ENCODE results near the gene CHST12.
A peak's percentile ranks its signal among the peaks of the same experiment; 100 is the strongest.
"Not testable (repeated sequence)": the region's sequence is repeated elsewhere in the genome, so short reads cannot be mapped to it uniquely, and the experiment has no call there.

CHST12 gene

DNA sequence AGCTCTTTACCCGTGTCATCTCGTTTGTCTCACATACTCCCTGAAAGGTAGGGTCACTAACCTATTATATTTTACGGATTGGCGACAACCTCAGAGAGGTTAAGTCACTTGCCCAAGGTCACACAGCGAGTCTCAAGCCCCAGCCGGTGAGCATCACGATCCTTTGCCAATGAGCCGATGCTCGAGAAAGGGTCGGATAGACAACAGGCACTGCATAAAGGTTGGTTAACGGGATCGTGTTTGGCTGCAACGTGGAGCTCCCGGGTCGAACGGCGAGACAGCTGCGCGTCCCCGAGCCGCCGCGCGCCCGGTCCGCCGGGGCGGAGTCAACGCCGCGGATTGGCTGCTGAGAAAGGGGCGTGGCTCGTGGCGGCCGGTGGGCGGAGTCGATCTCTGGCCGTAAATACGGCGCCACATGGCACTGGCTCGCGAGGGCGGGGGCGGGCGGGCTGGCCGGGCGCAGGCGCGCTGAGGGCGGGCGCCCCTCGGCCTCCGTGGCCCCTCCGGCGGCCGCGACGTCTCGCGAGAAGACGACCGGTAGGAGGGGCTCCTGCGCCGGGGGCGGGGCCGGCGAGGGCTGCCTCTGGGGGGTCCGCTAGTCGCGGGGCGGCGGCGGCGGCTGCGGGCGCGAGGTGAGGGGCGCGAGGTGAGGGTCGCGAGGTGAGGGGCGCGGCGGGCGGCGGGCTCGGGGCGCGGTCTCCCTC lies at the start of gene CHST12:
Gene CHST12 (plus strand): TSS at position 598 of the 704 bp plus-strand sequence. CDS start 29,029 bp downstream, outside the sequence.
- peak; percentile 89 to 90 (median 90) for DNase-seq (ENCODE audit: low read depth in 3 of 3, low spot score in 1 of 3)

DNA sequence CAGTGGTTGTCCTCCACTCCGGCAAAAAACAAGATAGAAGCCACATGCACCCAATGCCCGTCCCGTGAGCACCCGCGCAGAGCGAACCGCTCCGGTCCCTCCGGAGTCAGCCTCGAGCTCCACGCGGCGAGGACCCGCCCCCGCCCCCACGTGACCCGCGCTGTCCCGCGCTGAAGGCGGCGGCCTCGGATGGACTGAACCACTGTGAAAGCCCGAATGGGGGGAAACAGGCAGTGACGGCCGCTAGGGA lies 49.5 kb upstream of the CHST12 start:
- DNase-seq (ENCODE audit: low read depth in 3 of 3, low spot score in 1 of 3) = peak; percentile 75 to 87 (median 81)

DNA sequence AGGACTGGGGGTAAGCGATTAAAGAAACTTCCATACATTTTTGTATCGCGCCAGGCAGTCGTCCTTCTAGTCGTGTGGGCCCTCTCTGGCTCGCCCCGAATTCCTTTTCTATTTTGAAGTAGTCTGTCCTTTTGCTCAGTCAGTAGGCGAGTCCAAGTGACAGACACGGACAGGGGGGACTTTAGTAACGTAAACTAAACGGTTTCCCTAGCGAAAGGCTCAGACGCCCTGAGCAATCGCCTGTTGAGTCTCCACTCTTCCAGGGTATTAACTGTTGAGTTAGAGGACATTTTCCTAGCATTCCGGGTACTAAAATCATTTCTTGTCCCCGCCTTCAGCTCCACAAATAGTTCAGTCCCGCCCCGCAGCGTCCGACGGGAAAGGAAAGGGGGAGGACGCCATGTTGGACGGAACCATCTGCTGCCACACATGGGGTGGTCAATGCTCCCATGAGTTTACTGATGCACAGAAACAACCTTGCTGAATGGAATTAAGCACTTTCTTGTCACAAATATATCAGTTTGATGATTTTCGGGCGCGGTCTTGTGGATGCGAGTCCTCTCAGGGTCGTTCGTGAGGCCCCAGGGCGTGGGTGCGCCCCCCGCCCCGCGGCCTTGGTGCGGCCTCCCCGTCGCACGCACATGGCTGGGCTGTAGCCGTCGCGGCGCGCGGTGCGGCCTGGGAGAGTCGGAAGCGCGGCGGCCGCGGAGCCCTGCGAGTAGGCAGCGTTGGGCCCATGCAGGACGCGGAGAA lies 49.0 kb upstream of the CHST12 start, which contains the start of gene EIF3B:
Gene EIF3B (plus strand): TSS at position 642 of the 753 bp plus-strand sequence. CDS start 95 bp downstream, at position 737.
- peak; percentile 73 to 80 (median 79) for DNase-seq (ENCODE audit: low read depth in 3 of 3, low spot score in 1 of 3)

DNA sequence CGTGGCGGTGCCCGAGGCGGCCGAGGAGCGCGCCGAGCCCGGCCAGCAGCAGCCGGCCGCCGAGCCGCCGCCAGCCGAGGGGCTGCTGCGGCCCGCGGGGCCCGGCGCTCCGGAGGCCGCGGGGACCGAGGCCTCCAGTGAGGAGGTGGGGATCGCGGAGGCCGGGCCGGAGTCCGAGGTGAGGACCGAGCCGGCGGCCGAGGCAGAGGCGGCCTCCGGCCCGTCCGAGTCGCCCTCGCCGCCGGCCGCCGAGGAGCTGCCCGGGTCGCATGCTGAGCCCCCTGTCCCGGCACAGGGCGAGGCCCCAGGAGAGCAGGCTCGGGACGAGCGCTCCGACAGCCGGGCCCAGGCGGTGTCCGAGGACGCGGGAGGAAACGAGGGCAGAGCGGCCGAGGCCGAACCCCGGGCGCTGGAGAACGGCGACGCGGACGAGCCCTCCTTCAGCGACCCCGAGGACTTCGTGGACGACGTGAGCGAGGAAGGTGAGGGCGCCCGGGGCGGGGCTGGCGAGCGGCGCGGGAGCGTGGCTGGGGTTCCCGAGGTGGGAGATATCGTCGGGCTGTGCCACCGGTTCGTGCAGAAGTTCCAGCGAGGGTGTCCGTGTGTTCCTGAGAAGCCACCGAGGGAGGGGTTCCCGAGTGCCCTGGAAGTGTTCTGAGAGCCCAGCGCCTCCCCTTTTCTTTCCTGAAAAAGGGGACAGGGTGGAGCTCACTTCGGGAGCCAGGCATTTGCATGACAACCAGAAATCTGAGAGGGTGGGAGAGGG lies 48.3 kb upstream of the CHST12 start:
- DNase-seq (ENCODE audit: low read depth in 3 of 3, low spot score in 1 of 3) = no peak

DNA sequence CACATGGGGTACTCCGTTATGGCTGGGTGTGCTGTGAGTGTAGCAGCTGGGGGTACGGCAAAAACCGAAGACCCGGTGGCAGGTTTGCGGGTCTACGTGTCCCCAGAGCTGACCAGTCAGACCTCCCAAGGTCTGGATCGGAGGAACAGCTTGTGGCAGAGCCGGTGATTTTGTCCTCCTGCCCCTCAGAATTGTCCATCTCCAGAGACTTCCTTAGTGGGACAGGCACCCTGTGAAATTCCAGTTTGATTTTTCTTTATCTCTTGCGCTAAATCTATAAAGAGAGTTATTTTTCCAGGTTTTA lies 47.8 kb upstream of the CHST12 start:
- DNase-seq (ENCODE audit: low read depth in 3 of 3, low spot score in 1 of 3) = no peak

DNA sequence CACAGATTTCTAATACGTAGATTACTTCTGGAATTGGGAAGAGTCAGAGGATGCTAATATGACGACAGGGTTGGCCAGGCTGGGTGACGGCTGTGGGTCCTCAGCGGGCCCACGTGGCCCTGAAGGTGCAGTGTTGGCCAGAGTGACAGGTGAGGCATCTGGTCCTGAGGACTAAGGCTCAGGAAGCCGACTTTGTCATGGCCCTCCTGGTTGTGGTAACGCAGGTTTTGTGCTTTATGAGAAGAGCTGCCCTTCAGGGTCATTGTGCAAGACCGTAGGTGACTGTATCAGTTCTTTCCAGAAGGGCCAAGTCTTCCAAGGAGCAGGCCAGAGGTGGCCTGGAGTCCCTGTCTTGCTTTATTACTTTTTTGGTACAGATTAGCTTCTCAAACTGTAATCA lies 46.2 kb upstream of the CHST12 start:
- no peak for DNase-seq (ENCODE audit: low read depth in 3 of 3, low spot score in 1 of 3)

DNA sequence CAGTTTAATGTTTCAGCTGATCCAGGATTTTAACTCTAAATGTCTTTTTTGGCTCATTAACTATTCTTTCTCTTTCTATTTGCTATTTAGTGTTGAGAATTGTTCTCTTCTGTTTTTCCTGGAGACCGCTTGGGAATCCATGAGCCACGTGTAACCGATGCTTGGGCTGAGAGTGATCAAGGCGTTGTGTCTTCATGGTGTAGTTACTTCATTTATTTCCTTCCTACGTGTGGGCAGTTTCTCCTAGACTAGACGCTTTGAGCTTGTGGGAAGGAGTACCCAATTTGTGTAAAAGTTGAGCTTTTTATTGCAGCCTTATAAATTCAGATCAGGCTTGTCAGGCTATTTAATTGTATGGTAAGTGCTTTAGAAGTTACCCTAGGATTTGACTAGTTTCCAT lies 45.8 kb upstream of the CHST12 start:
- no peak for DNase-seq (ENCODE audit: low read depth in 3 of 3, low spot score in 1 of 3)

DNA sequence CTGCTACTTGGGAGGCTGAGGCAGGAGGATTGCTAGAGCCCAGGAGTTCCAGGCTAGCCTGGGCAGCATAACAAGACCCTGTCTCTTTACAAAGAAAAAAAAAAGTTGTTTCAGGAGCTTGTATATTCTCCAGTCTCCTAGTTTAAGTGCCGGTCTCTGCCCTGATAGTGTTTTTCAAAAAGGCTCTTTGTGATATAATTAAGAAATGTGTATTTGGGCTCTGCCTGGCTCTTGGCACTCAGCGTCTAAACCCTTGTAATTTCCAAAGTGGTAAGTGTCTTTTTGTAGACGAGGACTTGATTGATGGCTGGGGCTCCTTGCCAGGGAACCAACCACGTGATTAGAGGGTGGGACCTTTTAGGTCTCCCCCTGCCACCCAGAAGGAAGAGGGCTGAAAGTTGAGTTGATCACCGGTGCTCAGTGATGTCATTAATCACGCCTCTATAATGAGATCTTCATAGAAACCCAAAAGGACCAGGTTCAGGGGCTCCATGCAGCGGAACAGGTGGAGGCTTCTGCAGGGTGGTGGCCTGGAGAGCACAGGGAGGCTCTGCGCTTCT lies 44.4 kb upstream of the CHST12 start:
- no peak for DNase-seq (ENCODE audit: low read depth in 3 of 3, low spot score in 1 of 3)

DNA sequence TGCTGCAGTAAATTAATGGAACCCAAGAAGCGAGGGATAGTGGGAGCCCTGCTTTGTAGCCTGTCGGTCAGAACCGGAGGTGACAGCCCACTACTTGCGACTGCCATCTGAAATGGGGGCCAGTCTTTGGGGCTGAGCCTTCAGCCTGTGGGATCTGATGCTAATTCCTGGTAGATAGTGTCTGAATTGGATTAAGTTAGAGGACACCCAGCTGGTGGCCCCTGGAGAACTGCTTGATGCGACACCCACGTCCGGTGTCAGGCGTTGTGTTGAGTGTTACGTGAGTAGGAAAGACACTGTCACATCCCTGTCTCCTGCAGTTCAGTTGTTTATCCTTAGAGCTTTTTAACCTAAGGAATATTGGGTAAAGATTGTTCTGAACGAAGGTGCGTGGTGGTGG lies 43.8 kb upstream of the CHST12 start:
- DNase-seq (ENCODE audit: low read depth in 3 of 3, low spot score in 1 of 3) = no peak

DNA sequence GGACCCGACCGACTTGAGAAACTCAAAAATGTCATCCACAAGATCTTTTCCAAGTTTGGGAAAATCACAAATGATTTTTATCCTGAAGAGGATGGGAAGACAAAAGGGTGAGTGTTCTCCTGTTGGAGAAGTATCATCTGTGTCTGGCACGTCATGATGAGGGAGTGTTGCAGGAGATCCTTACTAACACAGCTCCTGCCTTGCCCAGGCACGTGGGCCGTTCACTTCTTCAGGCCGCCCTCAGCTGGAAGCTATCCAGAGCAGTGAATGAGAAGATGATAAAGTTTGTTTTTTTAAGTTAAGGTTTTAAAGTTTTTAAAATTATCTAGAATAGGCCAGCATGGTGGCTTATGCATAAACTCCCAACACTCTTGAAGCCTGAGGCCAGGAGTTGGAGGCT lies 42.6 kb upstream of the CHST12 start:
- no peak for DNase-seq (ENCODE audit: low read depth in 3 of 3, low spot score in 1 of 3)

DNA sequence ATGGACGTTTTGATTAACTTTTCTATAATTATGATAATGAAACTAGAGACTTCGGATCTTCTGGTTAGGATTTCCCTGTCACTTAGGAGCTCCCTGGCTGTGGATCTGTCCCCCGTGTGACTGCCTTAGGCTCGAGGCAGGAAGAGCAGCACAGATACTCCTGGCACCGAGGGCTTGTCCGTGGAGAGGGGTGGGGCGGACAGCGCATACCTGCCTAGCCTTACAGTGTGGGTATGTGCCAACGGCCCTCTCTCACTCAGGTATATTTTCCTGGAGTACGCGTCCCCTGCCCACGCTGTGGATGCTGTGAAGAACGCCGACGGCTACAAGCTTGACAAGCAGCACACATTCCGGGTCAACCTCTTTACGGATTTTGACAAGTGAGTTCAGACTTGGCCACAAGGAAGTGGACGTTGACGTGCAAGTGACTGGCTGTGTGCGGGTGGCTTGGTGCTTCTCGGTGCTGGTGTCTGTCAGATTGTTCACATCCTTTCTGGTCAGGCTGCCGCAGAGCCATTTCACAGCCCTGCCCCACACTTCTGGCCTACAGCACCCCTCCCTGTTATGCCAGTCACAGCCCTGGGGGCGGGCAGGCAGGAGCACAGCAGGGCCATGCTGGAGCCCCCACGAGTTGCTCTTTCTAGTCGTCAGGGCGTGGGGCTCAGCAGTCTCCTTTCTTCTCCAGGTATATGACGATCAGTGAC lies 40.9 kb upstream of the CHST12 start:
- DNase-seq (ENCODE audit: low read depth in 3 of 3, low spot score in 1 of 3) = no peak

DNA sequence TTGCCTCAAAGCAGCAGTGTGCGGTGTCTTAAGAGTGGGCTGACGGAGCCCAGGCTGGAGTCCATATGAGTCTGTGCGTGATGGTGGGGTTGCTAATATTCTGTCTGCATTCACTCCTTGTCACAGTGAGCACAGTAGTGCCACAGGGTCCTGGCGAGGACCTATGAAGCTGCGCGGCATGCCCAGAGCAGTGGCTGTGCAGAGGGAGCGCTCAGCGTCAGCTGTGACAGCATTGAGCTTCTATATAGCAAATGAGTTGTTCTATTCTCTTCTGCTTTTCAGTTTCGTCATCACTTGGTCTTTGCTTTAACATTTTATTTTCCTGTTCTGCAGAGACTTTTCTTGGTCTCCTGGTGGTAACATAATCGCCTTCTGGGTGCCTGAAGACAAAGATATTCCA lies 34.3 kb upstream of the CHST12 start:
- no peak for DNase-seq (ENCODE audit: low read depth in 3 of 3, low spot score in 1 of 3)

DNA sequence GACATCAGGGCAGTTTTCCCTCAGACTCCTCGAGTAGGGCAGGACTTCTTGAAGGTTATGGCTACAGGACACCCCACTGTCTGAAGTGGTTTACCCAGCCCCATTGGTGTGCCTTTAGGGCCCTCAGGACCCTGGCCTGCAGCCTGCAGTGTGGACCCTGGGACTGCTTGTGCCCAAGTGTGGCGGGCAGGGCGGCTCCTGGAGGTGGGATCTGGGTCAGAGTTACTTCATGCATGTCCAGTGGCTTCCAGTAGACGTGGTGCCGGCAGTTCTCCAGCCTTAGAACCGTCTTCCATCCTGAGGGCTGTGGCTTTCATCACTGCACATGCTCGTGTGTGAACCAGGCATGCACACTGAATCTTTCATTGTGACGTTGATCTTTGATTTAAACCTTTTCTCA lies 32.1 kb upstream of the CHST12 start:
- DNase-seq (ENCODE audit: low read depth in 3 of 3, low spot score in 1 of 3) = no peak

DNA sequence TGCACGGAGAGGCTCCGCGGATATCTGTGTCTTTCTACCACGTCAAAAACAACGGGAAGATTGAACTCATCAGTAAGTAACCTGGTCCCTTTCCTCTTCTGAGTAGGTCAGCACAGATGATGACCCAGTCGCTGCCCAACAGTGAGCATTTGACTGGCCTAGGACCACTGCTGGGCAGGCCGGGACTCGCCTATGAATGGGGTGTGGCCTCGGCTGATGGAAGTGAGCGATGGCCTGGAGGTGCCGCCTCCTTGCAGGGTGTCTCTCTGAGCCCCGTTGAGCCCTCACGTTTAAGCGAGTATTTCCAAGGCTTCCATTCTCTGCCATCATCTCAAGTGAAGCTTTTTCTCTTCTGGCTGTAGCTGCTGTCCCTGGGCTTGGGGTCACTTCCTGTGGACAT lies 30.7 kb upstream of the CHST12 start:
- DNase-seq (ENCODE audit: low read depth in 3 of 3, low spot score in 1 of 3) = no peak

DNA sequence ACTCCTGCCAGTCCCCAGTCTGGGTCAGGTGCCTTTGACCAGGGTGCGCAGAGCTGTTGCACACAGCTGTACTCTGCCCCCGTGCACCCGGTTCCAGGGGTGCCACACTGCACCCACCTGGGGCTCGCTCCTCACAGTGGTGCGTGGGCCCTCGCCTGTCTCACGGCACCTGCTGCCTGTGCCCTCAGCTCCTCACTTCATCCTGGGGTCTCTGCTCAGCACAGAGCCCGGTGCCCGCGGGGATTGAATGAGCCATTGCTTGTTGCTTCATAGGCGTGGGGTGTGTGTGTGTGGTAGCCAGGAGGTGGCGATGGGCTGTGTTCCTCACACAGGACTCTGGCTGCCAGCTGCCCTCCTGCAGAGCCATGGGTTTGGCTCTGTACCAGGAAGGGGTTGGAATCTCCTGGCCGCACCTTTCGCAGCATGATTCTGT lies 30.3 kb upstream of the CHST12 start:
- DNase-seq (ENCODE audit: low read depth in 3 of 3, low spot score in 1 of 3) = no peak

DNA sequence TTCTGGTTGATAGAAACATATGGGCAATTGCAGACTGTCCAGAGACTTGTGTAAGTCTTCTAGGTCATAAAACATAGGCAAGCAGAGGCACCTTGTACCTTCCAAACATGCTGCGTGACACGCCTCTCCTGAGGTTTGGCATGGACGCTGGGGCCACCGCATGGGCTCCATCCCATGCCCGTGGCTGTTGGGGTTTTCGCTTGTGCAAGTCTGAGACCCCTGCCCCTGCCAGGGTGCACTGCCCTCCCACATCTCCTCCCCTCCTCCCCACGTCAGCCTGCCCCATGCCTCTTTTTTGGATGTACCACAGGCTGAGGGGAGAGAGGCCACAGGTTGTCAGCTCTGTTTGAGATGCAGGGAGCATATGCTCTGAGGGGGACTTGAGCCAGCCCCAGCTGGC lies 29.8 kb upstream of the CHST12 start:
- DNase-seq (ENCODE audit: low read depth in 3 of 3, low spot score in 1 of 3) = no peak

DNA sequence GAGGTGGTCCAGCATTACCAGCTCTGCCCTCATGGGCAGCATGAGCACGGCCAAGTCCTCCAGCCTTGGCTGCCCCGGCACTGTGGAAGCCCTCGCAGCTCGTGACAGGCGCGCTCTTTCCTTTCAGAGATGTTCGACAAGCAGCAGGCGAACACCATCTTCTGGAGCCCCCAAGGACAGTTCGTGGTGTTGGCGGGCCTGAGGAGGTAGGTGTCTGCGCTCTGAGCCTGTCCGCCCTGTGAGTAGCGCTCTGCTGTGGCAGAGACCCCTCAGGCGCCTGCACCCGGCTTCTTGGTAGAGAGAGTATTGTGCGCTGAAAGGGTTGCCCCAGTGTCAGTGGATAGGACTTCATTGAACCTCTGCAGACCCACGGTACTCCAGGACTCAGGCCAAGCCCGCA lies 29.0 kb upstream of the CHST12 start:
- no peak for DNase-seq (ENCODE audit: low read depth in 3 of 3, low spot score in 1 of 3)

DNA sequence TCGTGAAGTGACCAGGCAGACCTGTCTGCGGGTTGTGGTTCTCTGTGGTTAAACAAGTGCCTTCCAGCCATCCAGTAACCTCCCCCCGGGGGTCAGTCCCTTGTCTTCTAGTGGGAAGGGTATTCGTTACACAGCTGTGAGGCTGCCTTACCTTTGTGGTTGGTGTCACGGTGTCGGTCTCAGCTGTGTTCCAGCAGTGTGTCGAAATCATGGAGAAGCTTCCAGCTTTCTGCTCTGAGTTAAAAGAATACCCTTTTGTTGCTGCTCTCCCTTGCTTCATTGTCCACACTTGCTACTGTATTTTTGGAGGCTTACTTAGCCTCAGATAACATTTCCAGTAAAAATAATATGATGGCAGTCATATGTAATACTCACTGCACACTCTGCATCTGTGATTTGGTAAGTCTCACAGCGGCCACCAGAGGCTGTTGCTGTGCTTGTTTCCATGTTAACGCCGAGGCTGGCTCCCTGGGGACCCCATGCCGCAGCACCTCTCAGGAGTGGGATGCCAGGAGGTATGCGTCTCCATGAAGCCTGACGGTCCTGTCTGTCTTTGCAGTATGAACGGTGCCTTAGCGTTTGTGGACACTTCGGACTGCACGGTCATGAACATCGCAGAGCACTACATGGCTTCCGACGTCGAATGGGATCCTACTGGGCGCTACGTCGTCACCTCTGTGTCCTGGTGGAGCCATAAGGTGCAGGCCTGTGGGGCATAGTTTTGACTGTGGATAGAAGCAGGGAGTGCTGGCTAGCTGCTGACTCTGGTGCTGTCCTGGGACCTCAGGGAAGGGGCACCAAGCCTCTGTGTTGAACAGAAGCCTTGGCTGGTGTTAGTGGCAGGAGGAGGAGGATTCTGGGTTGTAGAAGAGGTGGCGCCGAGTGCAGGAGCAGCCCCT lies 28.3 kb upstream of the CHST12 start:
- no peak for DNase-seq (ENCODE audit: low read depth in 3 of 3, low spot score in 1 of 3)

DNA sequence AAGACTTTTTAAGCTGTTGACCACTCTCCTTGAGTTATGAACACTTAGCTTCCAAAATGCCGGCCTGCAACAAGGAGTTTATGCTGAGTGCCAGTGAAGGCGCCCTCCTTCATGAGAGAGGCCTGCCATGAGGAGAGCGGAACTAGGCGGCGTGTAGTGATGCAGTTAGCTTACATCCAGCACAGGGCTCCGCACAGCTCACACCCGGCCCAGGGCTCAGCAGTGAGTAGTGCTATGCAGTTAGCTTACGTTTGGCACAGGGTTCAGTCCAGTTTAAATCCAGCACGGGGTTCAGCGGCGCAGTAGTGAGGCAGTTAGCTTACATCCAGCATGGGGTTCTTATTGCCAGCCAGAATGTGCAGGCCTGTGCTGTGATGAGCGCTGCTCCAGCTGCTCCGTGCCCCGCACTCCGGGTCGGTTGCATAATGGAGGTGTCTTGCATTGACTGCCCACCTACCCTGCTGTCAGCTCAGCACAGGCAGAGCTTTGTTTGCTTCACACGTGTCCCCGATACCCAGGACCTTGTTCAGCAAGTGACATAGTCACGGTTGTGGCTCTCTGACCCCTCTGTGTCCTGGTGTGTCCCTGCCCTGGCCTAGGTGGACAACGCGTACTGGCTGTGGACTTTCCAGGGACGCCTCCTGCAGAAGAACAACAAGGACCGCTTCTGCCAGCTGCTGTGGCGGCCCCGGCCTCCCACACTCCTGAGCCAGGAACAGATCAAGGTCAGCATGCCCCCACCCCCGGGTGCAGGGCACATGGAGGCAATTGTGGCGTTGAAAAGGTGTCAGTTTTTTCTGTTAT lies 26.9 kb upstream of the CHST12 start:
- DNase-seq (ENCODE audit: low read depth in 3 of 3, low spot score in 1 of 3) = no peak

DNA sequence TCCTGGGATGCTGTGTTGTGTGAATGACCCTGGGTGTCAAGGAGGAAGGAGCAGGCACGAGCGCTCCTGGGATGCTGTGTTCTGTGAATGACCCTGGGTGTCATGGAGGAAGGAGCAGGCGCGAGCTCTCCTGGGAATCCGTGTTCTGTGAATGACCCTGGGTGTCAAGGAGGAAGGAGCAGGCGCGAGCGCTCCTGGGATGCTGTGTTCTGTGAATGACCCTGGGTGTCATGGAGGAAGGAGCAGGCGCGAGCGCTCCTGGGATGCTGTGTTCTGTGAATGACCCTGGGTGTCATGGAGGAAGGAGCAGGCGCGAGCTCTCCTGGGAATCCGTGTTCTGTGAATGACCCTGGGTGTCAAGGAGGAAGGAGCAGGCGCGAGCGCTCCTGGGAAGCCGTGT lies 25.9 kb upstream of the CHST12 start:
- DNase-seq (ENCODE audit: low read depth in 3 of 3, low spot score in 1 of 3) = not testable (repeated sequence)

Measured in stimulated activated CD4-positive, alpha-beta T cell treated with anti-CD3 and anti-CD28 coated beads, TNF-alpha, amount 100 ng/mL, for 1 hour (primary cell).